ENCODE results near the gene LRR1. TPM values are rescaled to one million over a fixed set of nuclear protein-coding genes. Genes with fewer than 3 reads are reported as not detected.
A peak's percentile ranks its signal among the peaks of the same experiment; 100 is the strongest.
"Not testable (repeated sequence)": the region's sequence is repeated elsewhere in the genome, so short reads cannot be mapped to it uniquely, and the experiment has no call there.

LRR1 gene, protein sequence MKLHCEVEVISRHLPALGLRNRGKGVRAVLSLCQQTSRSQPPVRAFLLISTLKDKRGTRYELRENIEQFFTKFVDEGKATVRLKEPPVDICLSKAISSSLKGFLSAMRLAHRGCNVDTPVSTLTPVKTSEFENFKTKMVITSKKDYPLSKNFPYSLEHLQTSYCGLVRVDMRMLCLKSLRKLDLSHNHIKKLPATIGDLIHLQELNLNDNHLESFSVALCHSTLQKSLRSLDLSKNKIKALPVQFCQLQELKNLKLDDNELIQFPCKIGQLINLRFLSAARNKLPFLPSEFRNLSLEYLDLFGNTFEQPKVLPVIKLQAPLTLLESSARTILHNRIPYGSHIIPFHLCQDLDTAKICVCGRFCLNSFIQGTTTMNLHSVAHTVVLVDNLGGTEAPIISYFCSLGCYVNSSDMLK
- total RNA-seq: 10.3 TPM

DNA sequence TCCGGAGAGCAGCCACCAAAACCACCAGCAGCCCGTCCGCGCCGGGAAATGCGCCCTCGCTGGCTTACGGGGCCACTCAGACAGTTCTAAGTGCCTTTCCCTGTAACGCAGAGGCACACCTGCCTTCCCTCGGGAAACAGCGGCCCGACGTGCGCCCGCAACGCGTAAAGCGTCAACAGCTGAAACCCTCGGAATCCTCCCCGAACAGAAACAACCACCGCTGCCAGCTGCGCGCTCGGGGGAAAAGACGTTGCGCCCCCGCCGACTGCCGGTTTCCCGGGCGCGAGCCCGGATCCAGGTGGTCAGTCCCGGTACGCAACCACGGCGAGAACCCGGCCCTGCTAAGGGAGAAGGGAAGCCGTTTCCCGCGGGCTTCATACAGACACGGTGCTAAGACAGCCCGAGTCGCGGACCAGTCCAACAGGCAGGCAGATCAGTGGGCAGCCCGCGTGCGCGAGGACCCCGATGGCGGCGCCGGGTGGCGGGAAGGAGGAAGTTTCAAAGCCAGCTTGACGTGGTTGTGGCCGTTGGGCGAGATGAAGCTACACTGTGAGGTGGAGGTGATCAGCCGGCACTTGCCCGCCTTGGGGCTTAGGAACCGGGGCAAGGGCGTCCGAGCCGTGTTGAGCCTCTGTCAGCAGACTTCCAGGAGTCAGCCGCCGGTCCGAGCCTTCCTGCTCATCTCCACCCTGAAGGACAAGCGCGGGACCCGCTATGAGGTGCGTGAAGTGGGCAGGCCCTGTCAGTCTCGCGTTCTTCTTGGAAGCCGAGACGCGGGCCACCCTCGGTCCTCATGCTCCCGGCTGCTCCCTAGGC, at the start of gene LRR1:
LRR1 (plus strand) TSS at position 456 of the 816 bp plus-strand sequence; CDS start at position 537, 81 bp downstream.
- ATAC-seq: peak; percentile 90

DNA sequence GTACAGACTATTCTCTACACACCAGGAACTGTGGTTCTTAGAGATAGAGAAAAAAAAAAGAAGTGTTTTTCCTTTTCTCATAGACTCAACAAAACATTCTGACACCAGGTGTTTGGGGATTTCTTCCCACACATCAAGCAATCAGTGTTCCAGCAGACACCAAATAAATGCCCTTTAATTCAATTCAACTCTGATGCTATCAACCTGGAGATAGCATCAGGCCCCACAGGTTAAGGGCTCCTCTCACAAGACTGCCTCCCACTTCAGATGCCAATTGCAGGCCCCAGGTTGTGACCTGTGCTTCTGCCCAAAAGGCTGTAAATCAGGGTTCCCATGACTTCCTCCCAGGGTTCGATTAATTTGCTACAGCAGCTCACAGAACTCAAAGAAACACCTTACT, 49.3 kb upstream of the LRR1 start:
- no peak for ATAC-seq

DNA sequence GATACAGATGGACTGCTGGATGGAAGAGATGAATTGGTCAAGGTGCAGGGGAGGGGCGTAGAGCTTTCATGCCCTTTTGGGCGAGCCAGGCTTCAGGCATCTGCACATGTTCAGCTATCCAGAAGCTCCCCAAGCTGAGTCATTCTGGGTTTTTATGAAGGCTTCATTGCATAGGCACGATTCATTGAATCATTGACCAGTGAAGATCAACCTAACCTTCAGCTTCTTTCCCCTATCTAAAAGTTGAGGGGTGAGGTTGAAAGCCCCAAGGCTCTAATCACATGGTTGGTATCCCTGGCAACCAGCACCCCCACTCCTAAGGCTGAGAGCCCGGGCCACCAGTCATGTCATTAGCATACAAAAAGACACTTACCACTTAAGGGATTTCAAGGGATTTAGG, 48.9 kb upstream of the LRR1 start:
- ATAC-seq: no peak

- ATAC-seq: no peak
These were observed 48.2 kb upstream of the LRR1 start for GRCh38 chr14:49550286-49551184.

DNA sequence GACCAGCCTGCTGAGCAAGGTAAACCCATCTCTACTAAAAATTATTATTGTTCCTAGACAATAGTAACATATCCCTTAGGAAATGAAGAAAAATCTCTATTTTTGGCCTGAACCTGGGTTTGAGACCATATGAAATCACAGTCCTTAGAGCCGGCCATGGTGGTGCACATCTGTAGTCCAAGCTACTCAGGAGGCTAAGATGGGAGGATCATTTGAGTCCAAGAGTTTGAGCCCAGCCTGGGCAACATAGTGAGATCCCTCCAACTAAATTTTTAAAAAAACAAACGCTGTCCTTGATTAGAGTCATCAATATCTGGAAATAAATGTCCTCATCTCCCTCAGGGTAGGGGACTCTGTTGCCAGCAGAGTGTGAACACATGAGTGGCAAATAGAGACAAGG, 47.2 kb upstream of the LRR1 start:
- no peak for ATAC-seq

DNA sequence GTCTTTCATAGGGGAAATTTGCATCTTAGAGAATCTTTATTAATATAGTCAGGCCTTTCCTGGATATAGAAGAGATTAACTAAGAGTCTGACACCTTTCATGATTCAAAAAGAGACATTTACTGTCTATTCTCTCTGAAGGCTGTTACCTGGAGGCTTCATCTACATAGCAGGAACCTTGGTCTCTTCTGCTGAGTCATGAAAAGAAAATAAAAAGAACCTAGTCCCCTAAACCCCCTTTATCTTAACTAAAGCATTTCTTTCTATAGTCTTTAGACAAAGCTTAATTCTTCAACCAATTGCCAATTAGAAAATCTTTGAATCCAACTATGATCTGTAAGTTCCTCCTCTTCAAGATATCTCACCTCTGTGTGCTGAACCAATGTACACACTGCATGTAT, 45.6 kb upstream of the LRR1 start:
- no peak for ATAC-seq

DNA sequence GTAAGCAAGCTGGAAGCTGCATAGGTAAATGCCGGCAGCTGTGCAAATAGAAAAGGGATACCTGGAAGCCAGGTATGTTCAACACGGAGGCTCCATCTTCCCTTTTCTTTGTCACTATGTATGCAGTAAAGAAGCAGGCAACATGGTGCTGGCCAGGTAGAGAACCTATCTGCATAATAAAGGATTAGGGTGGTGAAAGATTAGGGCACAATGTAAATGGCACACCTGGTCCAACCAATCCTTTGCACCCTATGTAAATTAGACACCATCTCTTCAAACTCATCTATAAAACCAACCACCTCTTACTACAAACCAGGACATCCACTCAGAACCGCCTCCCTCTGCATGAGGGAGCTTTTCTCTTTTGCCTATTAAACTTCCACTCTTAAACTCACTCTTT, 44.8 kb upstream of the LRR1 start:
- no peak for ATAC-seq

GRCh38 chr14:49559979-49560768, 38.6 kb upstream of the LRR1 start:
- no peak for ATAC-seq

- no peak for ATAC-seq
These were observed 32.0 kb upstream of the LRR1 start for GRCh38 chr14:49566714-49567113.

GRCh38 chr14:49569281-49569680, 29.5 kb upstream of the LRR1 start:
- ATAC-seq: no peak

- ATAC-seq: no peak
These were observed 24.7 kb upstream of the LRR1 start for GRCh38 chr14:49574038-49574437.

- no peak for ATAC-seq
These were observed 20.6 kb upstream of the LRR1 start for GRCh38 chr14:49578141-49578540.

- peak; percentile 6 for ATAC-seq
These were observed 18.9 kb upstream of the LRR1 start for GRCh38 chr14:49579841-49580240.

- no peak for ATAC-seq
These were observed 17.3 kb upstream of the LRR1 start for GRCh38 chr14:49581209-49582112.

DNA sequence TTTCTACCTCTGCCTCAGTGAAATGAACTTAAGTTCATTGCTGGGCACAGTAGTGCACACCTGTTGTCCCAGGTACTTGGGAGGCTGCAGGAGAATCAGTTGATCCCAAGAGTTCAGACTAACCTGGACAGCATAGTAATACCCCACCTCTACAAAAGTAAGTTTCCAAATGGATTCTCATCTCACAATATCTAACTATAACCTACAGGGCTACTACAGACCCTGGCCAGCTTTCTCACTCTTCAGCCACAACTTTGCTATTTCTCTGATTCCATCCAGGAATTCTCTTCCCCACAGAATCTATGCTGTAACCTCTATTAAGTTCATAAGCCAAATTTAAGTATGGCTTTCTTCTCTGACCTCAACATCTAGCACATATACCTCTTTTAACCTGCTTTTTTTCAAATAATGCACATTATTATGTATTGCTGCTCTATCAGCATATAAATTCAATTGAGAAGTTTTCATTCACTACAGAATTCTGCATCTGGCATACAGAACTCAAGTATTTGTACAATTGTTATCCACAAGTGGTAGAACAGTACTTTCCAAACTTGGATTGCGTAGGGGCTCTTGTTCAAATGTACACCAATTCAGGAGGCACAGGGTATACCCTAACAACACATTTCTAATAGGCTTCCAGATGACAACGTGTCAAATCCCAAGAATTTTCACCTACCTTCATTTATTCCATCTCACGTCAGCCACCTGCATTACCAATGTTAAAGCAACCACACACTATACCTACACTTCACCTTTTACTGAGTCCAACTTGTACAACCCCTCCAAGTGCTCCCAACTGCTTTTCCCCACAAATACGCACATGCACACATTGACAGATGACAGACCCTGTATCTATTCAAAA, 16.4 kb upstream of the LRR1 start:
- no peak for ATAC-seq

DNA sequence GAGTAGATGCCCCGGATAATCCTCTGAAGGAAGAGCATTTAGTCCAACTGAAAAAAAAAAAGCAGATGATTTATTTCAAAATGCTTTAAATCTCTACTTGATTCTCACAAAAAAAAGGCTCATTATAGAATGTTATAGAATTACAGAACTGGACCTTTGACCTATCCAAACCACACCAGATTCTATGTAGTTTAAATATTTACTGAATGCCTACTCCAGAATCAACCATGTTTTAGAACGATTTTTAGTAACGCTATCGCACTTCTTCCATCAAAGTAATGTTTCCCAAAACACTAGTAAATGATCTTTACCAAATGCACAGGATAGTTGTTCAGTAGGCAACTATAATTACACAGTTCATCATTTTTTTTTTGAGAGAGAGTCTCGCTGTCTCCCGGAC, 15.1 kb upstream of the LRR1 start:
- ATAC-seq: no peak

GRCh38 chr14:49584058-49584457, 14.7 kb upstream of the LRR1 start:
- ATAC-seq: no peak

DNA sequence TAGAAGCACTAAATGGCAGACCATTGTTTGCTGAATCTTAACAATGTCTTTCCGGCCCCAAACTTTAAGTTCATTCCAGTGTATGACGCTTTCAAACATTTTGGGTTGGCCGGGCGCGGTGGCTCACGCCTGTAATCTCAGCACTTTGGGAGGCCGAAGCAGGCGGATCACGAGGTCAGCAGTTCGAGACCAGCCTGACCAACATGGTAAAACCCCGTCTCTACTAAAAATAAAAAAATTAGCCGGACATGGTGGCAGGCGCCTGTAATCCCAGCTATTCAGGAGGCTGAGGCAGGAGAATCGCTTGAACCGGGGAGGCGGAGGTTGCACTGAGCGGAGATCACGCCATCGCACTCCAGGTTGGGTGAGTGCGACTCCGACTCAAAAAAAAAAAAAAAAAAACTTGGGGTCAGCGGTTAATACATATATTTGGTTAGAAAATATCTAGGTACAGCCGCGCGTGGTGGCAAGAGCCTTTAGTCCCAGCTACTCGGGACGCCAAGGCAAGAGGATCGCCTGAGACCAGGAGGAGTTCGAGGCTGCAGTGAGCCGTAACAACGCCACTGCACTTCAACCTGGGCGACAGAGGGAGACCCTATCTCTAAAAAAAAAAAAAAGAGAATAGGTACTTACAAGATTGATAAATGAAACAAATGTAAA, 13.6 kb upstream of the LRR1 start:
- not testable (repeated sequence) for ATAC-seq

All from esophagus mucosa (tissue), 1 donor.